ENCODE measurements around the gene DNAH7. TPM values are rescaled to one million over a fixed set of nuclear protein-coding genes. Genes with fewer than 3 reads are reported as not detected.
"Not testable (repeated sequence)": the region's sequence is repeated elsewhere in the genome, so short reads cannot be mapped to it uniquely, and the experiment has no call there.

Gene DNAH7
- total RNA-seq, 1 experiment from 2014 or later = under 0.01 TPM

DNA sequence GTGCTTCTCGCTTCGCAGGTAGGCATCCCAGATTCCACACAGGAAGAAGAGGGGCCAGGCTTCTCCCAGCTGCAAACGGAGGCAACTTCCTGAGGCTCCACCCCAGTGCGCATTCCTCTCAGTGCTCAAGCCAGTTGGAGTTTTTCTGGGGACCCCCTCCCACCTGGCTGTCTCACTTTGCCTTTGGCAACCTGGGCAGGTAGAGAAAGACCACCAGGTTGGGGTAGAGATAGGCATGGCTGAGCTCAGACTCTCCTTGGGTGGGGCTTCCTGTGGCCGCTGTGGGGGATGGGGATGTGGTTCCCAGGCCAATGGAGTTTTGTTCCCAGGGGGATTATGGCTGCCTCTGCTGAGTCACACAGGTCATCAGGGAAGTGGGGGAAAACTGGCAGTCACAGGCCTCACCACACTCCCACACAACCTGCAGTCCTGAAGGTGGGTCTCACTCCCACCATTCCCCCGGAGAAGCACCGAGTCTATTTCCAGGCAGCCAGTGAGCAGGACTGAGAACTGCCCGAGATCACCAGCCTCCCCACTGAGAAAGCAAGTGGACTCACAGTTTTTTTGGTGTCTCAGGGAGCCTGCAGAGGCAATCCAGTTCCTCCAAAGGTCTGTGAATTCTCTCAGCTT, 373.5 kb downstream of the DNAH7 start:
- H3K4me3 ChIP-seq (ENCODE audit: insufficient read depth, low read depth, low read length) = no peak overlapping the region
- DNase-seq = no peak
- no peaks in the 10 kb centered on the region; the same call in 1 of the 2 replicates for H3K36me3 ChIP-seq (replicated peaks; ENCODE audit: control insufficient read depth, insufficient read depth, low read length)
- no peaks in the 10 kb centered on the region for H3K27me3 ChIP-seq (ENCODE audit: control insufficient read depth, insufficient read depth, low read length)

DNA sequence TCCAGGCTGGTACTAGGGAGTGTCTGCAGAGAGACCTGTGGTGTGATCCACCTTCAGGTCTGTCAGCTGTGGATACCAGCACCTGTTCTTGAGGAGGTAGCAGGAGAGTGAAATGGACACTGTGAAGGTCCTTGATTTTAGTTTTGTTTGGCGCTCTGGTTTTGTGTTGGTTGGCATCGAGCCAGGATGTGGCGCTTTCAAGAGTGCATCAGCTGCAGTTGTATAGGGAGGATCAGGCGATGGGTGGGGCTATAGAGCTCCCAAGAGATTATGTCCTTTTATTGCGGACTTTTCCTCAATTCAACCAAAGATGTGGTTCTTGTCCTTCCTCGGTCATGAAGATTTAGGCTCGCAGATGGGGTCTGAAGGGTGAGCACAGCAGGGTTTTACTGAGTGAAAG, 374.1 kb downstream of the DNAH7 start:
- H3K4me3 ChIP-seq (ENCODE audit: insufficient read depth, low read depth, low read length) = no peak overlapping the region
- no peak for DNase-seq
- H3K27me3 ChIP-seq (ENCODE audit: control insufficient read depth, insufficient read depth, low read length) = no peaks in the 10 kb centered on the region
- H3K36me3 ChIP-seq (replicated peaks; ENCODE audit: control insufficient read depth, insufficient read depth, low read length) = no peaks in the 10 kb centered on the region; the same call in 1 of the 2 replicates

DNA sequence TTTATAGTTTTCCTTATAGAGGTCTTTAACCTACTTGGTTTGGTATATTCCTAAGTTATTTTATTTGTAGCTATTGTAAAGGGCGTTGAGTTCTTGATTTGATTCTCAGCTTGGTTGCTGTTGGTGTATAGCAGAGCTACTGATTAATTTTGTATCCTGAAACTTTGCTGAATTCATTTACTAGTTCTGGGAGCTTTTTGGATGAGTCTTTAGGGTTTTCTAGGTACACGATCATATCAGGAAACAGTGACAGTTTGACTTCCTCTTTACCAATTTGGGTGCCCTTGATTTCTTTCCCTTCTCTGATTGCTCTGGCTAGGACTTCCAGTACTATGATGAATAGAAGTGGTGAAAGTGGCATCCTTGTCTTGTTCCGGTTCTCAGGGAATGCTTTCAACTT, 376.1 kb downstream of the DNAH7 start:
- not testable (repeated sequence) for H3K4me3 ChIP-seq (ENCODE audit: insufficient read depth, low read depth, low read length); DNase-seq; H3K27me3 ChIP-seq (ENCODE audit: control insufficient read depth, insufficient read depth, low read length); H3K36me3 ChIP-seq (replicated peaks; ENCODE audit: control insufficient read depth, insufficient read depth, low read length)

Other genes starting within 250 kb of the DNAH7 start
- gene STK17B, start 102.7 kb upstream of the DNAH7 start, total RNA-seq (2014; rRNA removed; shearing (Covaris generic)) = 16.2 and 26.5 TPM in 2 replicates